Prostate gland (tissue), 2 donors: ENCODE measurements around the gene UCN2.

Experiments
- CTCF ChIP-seq, 4 experiments: fragments of 200-600 bp in 2 of 4; fragments of 450-650 bp in 2 of 4; sonication (generic) in 2 of 4; IDR thresholded peaks; 1 replicate in 3 of 4; 2 replicates in 1 of 4; pipeline ENCODE4 v1.5.1; 2016 to 2019; ENCODE audit warnings: antibody characterized with exemption in 4 of 4, mild to moderate bottlenecking in 2 of 4, moderate library complexity in 2 of 4
- POLR2A ChIP-seq: fragments of 450-650 bp; IDR thresholded peaks from one replicate; pipeline ENCODE4 v1.6.1; 2016; ENCODE audit warnings: antibody characterized with exemption, mild to moderate bottlenecking

GRCh38 chr3:48514431-48515227 is 49.0 kb downstream of the UCN2 start:
- TF ChIP-seq CTCF (IDR thresholded peaks at IDR 0.05) = no peak
- no peak for TF ChIP-seq POLR2A
